ENCODE data around the gene CDK5R1.
"Not testable (repeated sequence)": the region's sequence is repeated elsewhere in the genome, so short reads cannot be mapped to it uniquely, and the experiment has no call there.

Gene CDK5R1

GRCh38 chr17:32516940-32517701, 30.3 kb downstream of the CDK5R1 start:
- no peak for DNase-seq (ENCODE audit: low read depth in 2 of 2)

GRCh38 chr17:32517982-32518381, 31.2 kb downstream of the CDK5R1 start:
- no peak for DNase-seq (ENCODE audit: low read depth in 2 of 2)

GRCh38 chr17:32518646-32519227, 31.9 kb downstream of the CDK5R1 start:
- no peak for DNase-seq (ENCODE audit: low read depth in 2 of 2)

- DNase-seq (ENCODE audit: low read depth in 2 of 2), result no peak
Observed at GRCh38 chr17:32519228-32520103, 32.7 kb downstream of the CDK5R1 start.

GRCh38 chr17:32520104-32520701, 33.4 kb downstream of the CDK5R1 start:
- no peak for DNase-seq (ENCODE audit: low read depth in 2 of 2)

GRCh38 chr17:32520737-32521404, 34.1 kb downstream of the CDK5R1 start:
- no peak for DNase-seq (ENCODE audit: low read depth in 2 of 2)

GRCh38 chr17:32523017-32523680, 36.4 kb downstream of the CDK5R1 start:
- DNase-seq (ENCODE audit: low read depth in 2 of 2), result no peak

- DNase-seq (ENCODE audit: low read depth in 2 of 2), result no peak
Observed at GRCh38 chr17:32523827-32524552, 37.2 kb downstream of the CDK5R1 start.

- DNase-seq (ENCODE audit: low read depth in 2 of 2), result not testable (repeated sequence)
Observed at GRCh38 chr17:32524553-32524880, 37.7 kb downstream of the CDK5R1 start.

- DNase-seq (ENCODE audit: low read depth in 2 of 2), result peak; percentile 55 to 56
Observed at GRCh38 chr17:32525122-32525521, 38.3 kb downstream of the CDK5R1 start.

- no peak for DNase-seq (ENCODE audit: low read depth in 2 of 2)
Observed at GRCh38 chr17:32527146-32527545, 40.4 kb downstream of the CDK5R1 start.

GRCh38 chr17:32528825-32529224, 42.0 kb downstream of the CDK5R1 start:
- no peak for DNase-seq (ENCODE audit: low read depth in 2 of 2)

- no peak for DNase-seq (ENCODE audit: low read depth in 2 of 2)
Observed at GRCh38 chr17:32529604-32530003, 42.8 kb downstream of the CDK5R1 start.

- DNase-seq (ENCODE audit: low read depth in 2 of 2), result no peak
Observed at GRCh38 chr17:32533296-32533695, 46.5 kb downstream of the CDK5R1 start.

- peak; percentile 41 to 44 for DNase-seq (ENCODE audit: low read depth in 2 of 2)
Observed at GRCh38 chr17:32536736-32537643, 50.2 kb downstream of the CDK5R1 start.
